ENCODE results near the gene C2CD2L. TPM values are rescaled to one million over a fixed set of nuclear protein-coding genes. Genes with fewer than 3 reads are reported as not detected.

C2CD2L gene
- polyA plus RNA-seq, 4 donors = 14.9 to 21.7 (median 17.8) TPM

GRCh38 chr11:119091178-119091577 lies 16.0 kb upstream of the C2CD2L start:
- Histone ChIP-seq H3K4me1 (ENCODE audit: control insufficient read depth in 3 of 3, insufficient read depth in 2 of 3, low read depth in 1 of 3, low read length in 2 of 3) (peaks cover 2 to 29% (median 2%) of the 10 kb centered on the region in 3 donors), H3K4me3 (ENCODE audit: low read depth in 1 of 3, low read length in 3 of 3) (no peak overlapping the region), H3K36me3 (ENCODE audit: control insufficient read depth in 3 of 3, insufficient read depth in 2 of 3, low read depth in 1 of 3, low read length in 3 of 3) (peaks cover 0 to 50% (median 3%) of the 10 kb centered on the region in 3 donors), H3K27me3 (ENCODE audit: control insufficient read depth in 3 of 3, insufficient read depth in 3 of 3, low read length in 3 of 3) (no peaks in the 10 kb centered on the region), H3K27ac (ENCODE audit: low read depth in 1 of 3, low read length in 2 of 3) (no peak overlapping the region), H3K9me3 (ENCODE audit: control insufficient read depth in 2 of 2, insufficient read depth in 1 of 2, low read depth in 1 of 2, low read length in 1 of 2) (no peaks in the 10 kb centered on the region)
- 76 to 82% (median 81%) methylated on average over 9 of the region's 9 CpGs for WGBS, 3 donors
- no peak for DNase-seq
- no peak for FAIRE-seq

- peaks cover 2 to 29% (median 2%) of the 10 kb centered on the region in 3 donors for H3K4me1 ChIP-seq (ENCODE audit: control insufficient read depth in 3 of 3, insufficient read depth in 2 of 3, low read depth in 1 of 3, low read length in 2 of 3)
- DNase-seq (no peak), FAIRE-seq (no peak)
- 79 to 86% (median 82%) methylated on average over 13 of the region's 13 CpGs for WGBS, 3 donors
- H3K36me3 ChIP-seq (ENCODE audit: control insufficient read depth in 3 of 3, insufficient read depth in 2 of 3, low read depth in 1 of 3, low read length in 3 of 3) = peaks cover 0 to 60% (median 3%) of the 10 kb centered on the region in 3 donors
- H3K4me3 ChIP-seq (ENCODE audit: low read depth in 1 of 3, low read length in 3 of 3) = no peak overlapping the region
- H3K27ac ChIP-seq (ENCODE audit: low read depth in 1 of 3, low read length in 2 of 3) = no peak overlapping the region
- H3K9me3 ChIP-seq (ENCODE audit: control insufficient read depth in 2 of 2, insufficient read depth in 1 of 2, low read depth in 1 of 2, low read length in 1 of 2) = no peaks in the 10 kb centered on the region
- no peaks in the 10 kb centered on the region for H3K27me3 ChIP-seq (ENCODE audit: control insufficient read depth in 3 of 3, insufficient read depth in 3 of 3, low read length in 3 of 3)
Measured at GRCh38 chr11:119091966-119092879, 14.9 kb upstream of the C2CD2L start.

GRCh38 chr11:119092880-119093842 lies 14.0 kb upstream of the C2CD2L start:
- Histone ChIP-seq H3K9me3 (ENCODE audit: control insufficient read depth in 2 of 2, insufficient read depth in 1 of 2, low read depth in 1 of 2, low read length in 1 of 2) (no peaks in the 10 kb centered on the region), H3K4me1 (ENCODE audit: control insufficient read depth in 3 of 3, insufficient read depth in 2 of 3, low read depth in 1 of 3, low read length in 2 of 3) (peaks cover 2 to 23% (median 2%) of the 10 kb centered on the region in 3 donors), H3K27me3 (ENCODE audit: control insufficient read depth in 3 of 3, insufficient read depth in 3 of 3, low read length in 3 of 3) (no peaks in the 10 kb centered on the region), H3K4me3 (ENCODE audit: low read depth in 1 of 3, low read length in 3 of 3) (peak overlapping the region; percentile 59 to 88 (median 81)), H3K36me3 (ENCODE audit: control insufficient read depth in 3 of 3, insufficient read depth in 2 of 3, low read depth in 1 of 3, low read length in 3 of 3) (peaks cover 2 to 63% (median 3%) of the 10 kb centered on the region in 3 donors), H3K27ac (ENCODE audit: low read depth in 1 of 3, low read length in 2 of 3) (peak overlapping the region in 2 of 3 donors; percentile 69 to 78)
- FAIRE-seq = no peak
- peak in 1 of 2 donors; percentile 39 for DNase-seq
- 17 to 41% (median 19%) methylated on average over 12 of the region's 12 CpGs for WGBS, 3 donors

GRCh38 chr11:119093942-119094815 lies 13.0 kb upstream of the C2CD2L start:
- H3K27me3 ChIP-seq (ENCODE audit: control insufficient read depth in 3 of 3, insufficient read depth in 3 of 3, low read length in 3 of 3) = no peaks in the 10 kb centered on the region
- peaks cover 2 to 23% (median 2%) of the 10 kb centered on the region in 3 donors for H3K4me1 ChIP-seq (ENCODE audit: control insufficient read depth in 3 of 3, insufficient read depth in 2 of 3, low read depth in 1 of 3, low read length in 2 of 3)
- peak in 1 of 2 donors; percentile 66 for DNase-seq
- no peaks in the 10 kb centered on the region for H3K9me3 ChIP-seq (ENCODE audit: control insufficient read depth in 2 of 2, insufficient read depth in 1 of 2, low read depth in 1 of 2, low read length in 1 of 2)
- WGBS, 3 donors = 0% methylated on average over 63 to 81 of the region's 81 CpGs
- H3K36me3 ChIP-seq (ENCODE audit: control insufficient read depth in 3 of 3, insufficient read depth in 2 of 3, low read depth in 1 of 3, low read length in 3 of 3) = peaks cover 2 to 56% (median 3%) of the 10 kb centered on the region in 3 donors
- H3K27ac ChIP-seq (ENCODE audit: low read depth in 1 of 3, low read length in 2 of 3) = peak overlapping the region; percentile 78 to 93 (median 88)
- peak overlapping the region; percentile 59 to 88 (median 81) for H3K4me3 ChIP-seq (ENCODE audit: low read depth in 1 of 3, low read length in 3 of 3)
- FAIRE-seq = no peak

- 0 to 2% (median 1%) methylated on average over 13 to 19 of the region's 19 CpGs for WGBS, 3 donors
- Histone ChIP-seq H3K4me1 (ENCODE audit: control insufficient read depth in 3 of 3, insufficient read depth in 2 of 3, low read depth in 1 of 3, low read length in 2 of 3) (peaks cover 2 to 24% (median 2%) of the 10 kb centered on the region in 3 donors), H3K36me3 (ENCODE audit: control insufficient read depth in 3 of 3, insufficient read depth in 2 of 3, low read depth in 1 of 3, low read length in 3 of 3) (peaks cover 2 to 53% (median 3%) of the 10 kb centered on the region in 3 donors), H3K27me3 (ENCODE audit: control insufficient read depth in 3 of 3, insufficient read depth in 3 of 3, low read length in 3 of 3) (no peaks in the 10 kb centered on the region), H3K27ac (ENCODE audit: low read depth in 1 of 3, low read length in 2 of 3) (peak overlapping the region; percentile 78 to 93 (median 88)), H3K9me3 (ENCODE audit: control insufficient read depth in 2 of 2, insufficient read depth in 1 of 2, low read depth in 1 of 2, low read length in 1 of 2) (no peaks in the 10 kb centered on the region), H3K4me3 (ENCODE audit: low read depth in 1 of 3, low read length in 3 of 3) (peak overlapping the region; percentile 59 to 88 (median 81))
- FAIRE-seq (no peak), DNase-seq (peak; percentile 82 to 92)
Measured at GRCh38 chr11:119094816-119095065, 12.4 kb upstream of the C2CD2L start.

- Histone ChIP-seq H3K9me3 (ENCODE audit: control insufficient read depth in 2 of 2, insufficient read depth in 1 of 2, low read depth in 1 of 2, low read length in 1 of 2) (no peaks in the 10 kb centered on the region), H3K27me3 (ENCODE audit: control insufficient read depth in 3 of 3, insufficient read depth in 3 of 3, low read length in 3 of 3) (no peaks in the 10 kb centered on the region), H3K27ac (ENCODE audit: low read depth in 1 of 3, low read length in 2 of 3) (peak overlapping the region; percentile 78 to 93 (median 88)), H3K4me1 (ENCODE audit: control insufficient read depth in 3 of 3, insufficient read depth in 2 of 3, low read depth in 1 of 3, low read length in 2 of 3) (peaks cover 2 to 29% (median 2%) of the 10 kb centered on the region in 3 donors), H3K4me3 (ENCODE audit: low read depth in 1 of 3, low read length in 3 of 3) (peak overlapping the region; percentile 59 to 88 (median 81)), H3K36me3 (ENCODE audit: control insufficient read depth in 3 of 3, insufficient read depth in 2 of 3, low read depth in 1 of 3, low read length in 3 of 3) (peaks cover 2 to 48% (median 3%) of the 10 kb centered on the region in 3 donors)
- FAIRE-seq (no peak), DNase-seq (peak; percentile 100)
- 0% methylated on average over 73 to 79 of the region's 79 CpGs for WGBS, 3 donors
Measured at GRCh38 chr11:119095066-119095880, 11.9 kb upstream of the C2CD2L start.

GRCh38 chr11:119099711-119100110 lies 7.4 kb upstream of the C2CD2L start:
- Histone ChIP-seq H3K27me3 (ENCODE audit: control insufficient read depth in 3 of 3, insufficient read depth in 3 of 3, low read length in 3 of 3) (no peaks in the 10 kb centered on the region), H3K36me3 (ENCODE audit: control insufficient read depth in 3 of 3, insufficient read depth in 2 of 3, low read depth in 1 of 3, low read length in 3 of 3) (peaks cover 0 to 24% (median 2%) of the 10 kb centered on the region in 3 donors), H3K4me1 (ENCODE audit: control insufficient read depth in 3 of 3, insufficient read depth in 2 of 3, low read depth in 1 of 3, low read length in 2 of 3) (peaks cover 2 to 27% (median 8%) of the 10 kb centered on the region in 3 donors), H3K9me3 (ENCODE audit: control insufficient read depth in 2 of 2, insufficient read depth in 1 of 2, low read depth in 1 of 2, low read length in 1 of 2) (no peaks in the 10 kb centered on the region), H3K4me3 (ENCODE audit: low read depth in 1 of 3, low read length in 3 of 3) (no peak overlapping the region), H3K27ac (ENCODE audit: low read depth in 1 of 3, low read length in 2 of 3) (no peak overlapping the region)
- FAIRE-seq = no peak
- 67 to 72% (median 68%) methylated on average over 6 of the region's 6 CpGs for WGBS, 3 donors
- no peak for DNase-seq
